Measurements from ENCODE around the gene ERP44.

ERP44 gene

GRCh38 chr9:100117316-100117715, 18.5 kb upstream of the ERP44 start:
- H3K27me3 ChIP-seq, result no peaks in the 10 kb centered on the region
- peaks cover 0 to 11% (median 4%) of the 10 kb centered on the region in 3 donors for H3K36me3 ChIP-seq
- no peaks in the 10 kb centered on the region for H3K9me3 ChIP-seq
- no peak overlapping the region for H3K4me3 ChIP-seq
- no peak overlapping the region for H3K27ac ChIP-seq
- intact Hi-C loops (cut with DNase I; ENCODE audit: low total_unique reads), result no loop called here
- no peaks in the 10 kb centered on the region for H3K4me1 ChIP-seq
- DNase-seq, result no peak
- no peak for TF ChIP-seq CTCF (IDR thresholded peaks at IDR 0.05)

- Histone ChIP-seq H3K9me3 (no peaks in the 10 kb centered on the region), H3K36me3 (peaks cover 0 to 17% (median 8%) of the 10 kb centered on the region in 3 donors), H3K27ac (no peak overlapping the region), H3K4me1 (peaks cover 0 to 17% (median 2%) of the 10 kb centered on the region in 4 donors), H3K27me3 (no peaks in the 10 kb centered on the region), H3K4me3 (no peak overlapping the region)
- intact Hi-C loops (cut with DNase I; ENCODE audit: low total_unique reads), result no loop called here
- no peak for TF ChIP-seq CTCF (IDR thresholded peaks at IDR 0.05)
- DNase-seq, result no peak
These were observed 14.0 kb upstream of the ERP44 start for GRCh38 chr9:100112677-100113336.

- Histone ChIP-seq H3K27ac (peak overlapping the region; percentile 26 to 45), H3K4me3 (no peak overlapping the region), H3K9me3 (no peaks in the 10 kb centered on the region), H3K36me3 (peaks cover 3 to 23% (median 21%) of the 10 kb centered on the region in 3 donors), H3K4me1 (peaks cover 0 to 17% (median 2%) of the 10 kb centered on the region in 4 donors), H3K27me3 (no peaks in the 10 kb centered on the region)
- intact Hi-C loops (cut with DNase I; ENCODE audit: low total_unique reads), result no loop called here
- peak; percentile 92 for DNase-seq
- no peak for TF ChIP-seq CTCF (IDR thresholded peaks at IDR 0.05)
These were observed 12.4 kb upstream of the ERP44 start for GRCh38 chr9:100111235-100111634.

DNA sequence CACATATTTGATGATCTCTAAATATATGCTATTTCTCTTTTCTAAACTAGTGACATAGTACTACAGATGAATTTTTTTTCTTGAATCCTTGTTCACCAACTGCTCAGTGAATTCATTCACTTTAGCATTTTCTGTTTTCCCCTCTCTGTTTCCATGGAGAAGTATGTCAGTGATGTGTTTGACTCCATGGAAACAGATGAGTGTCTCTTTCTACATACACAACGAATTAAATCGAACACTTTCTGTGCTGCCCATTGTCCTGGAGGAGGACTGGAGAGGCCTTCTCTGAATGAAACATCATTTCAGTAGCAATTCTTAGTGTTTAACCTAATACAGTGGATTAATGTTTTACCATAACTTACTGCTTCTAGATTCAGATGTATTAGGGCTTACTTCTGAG, 9.8 kb upstream of the ERP44 start:
- no peak for DNase-seq
- intact Hi-C loops (cut with DNase I; ENCODE audit: low total_unique reads), result loop anchor here (10.0 kb wide), 1 partner anchor 216 kb away; no protein-coding TSS in a partner anchor
- no peaks in the 10 kb centered on the region for H3K27me3 ChIP-seq
- no peak overlapping the region for H3K27ac ChIP-seq
- no peaks in the 10 kb centered on the region for H3K9me3 ChIP-seq
- no peak for TF ChIP-seq CTCF (IDR thresholded peaks at IDR 0.05)
- peaks cover 20 to 46% (median 42%) of the 10 kb centered on the region in 3 donors for H3K36me3 ChIP-seq
- H3K4me3 ChIP-seq, result no peak overlapping the region
- peaks cover 0 to 17% (median 2%) of the 10 kb centered on the region in 4 donors for H3K4me1 ChIP-seq

GRCh38 chr9:100106616-100107015, 7.8 kb upstream of the ERP44 start:
- no peaks in the 10 kb centered on the region for H3K27me3 ChIP-seq
- intact Hi-C loops (cut with DNase I; ENCODE audit: low total_unique reads), result loop anchor here (10.0 kb wide), 1 partner anchor 218 kb away; no protein-coding TSS in a partner anchor
- peaks cover 20 to 52% (median 51%) of the 10 kb centered on the region in 3 donors for H3K36me3 ChIP-seq
- no peak overlapping the region for H3K27ac ChIP-seq
- no peak for DNase-seq
- no peak for TF ChIP-seq CTCF (IDR thresholded peaks at IDR 0.05)
- H3K9me3 ChIP-seq, result no peaks in the 10 kb centered on the region
- no peak overlapping the region for H3K4me3 ChIP-seq
- peaks cover 0 to 14% (median 1%) of the 10 kb centered on the region in 4 donors for H3K4me1 ChIP-seq

Measured in tibial artery (tissue), 4 donors.